Raji (cell line): ENCODE data around the gene KLHL29.

Experiments
- POLR2A ChIP-seq: IDR thresholded peaks from 2 replicates; pipeline ENCODE4 v1.6.1; 2011; ENCODE audit warnings: low read depth, low read length, control low read depth; ENCODE audit not compliant: insufficient read depth

KLHL29 gene

GRCh38 chr2:23694058-23695045 is 309.4 kb downstream of the KLHL29 start:
- TF ChIP-seq POLR2A: no peak

- TF ChIP-seq POLR2A: no peak
Observed at GRCh38 chr2:23695214-23695889, 310.4 kb downstream of the KLHL29 start.

- no peak for TF ChIP-seq POLR2A
Observed at GRCh38 chr2:23695890-23696751, 311.1 kb downstream of the KLHL29 start.

GRCh38 chr2:23696752-23697045 is 311.7 kb downstream of the KLHL29 start:
- no peak for TF ChIP-seq POLR2A

GRCh38 chr2:23697256-23698075 is 312.5 kb downstream of the KLHL29 start:
- TF ChIP-seq POLR2A: no peak

- TF ChIP-seq POLR2A: no peak
Observed at GRCh38 chr2:23698116-23698693, 313.2 kb downstream of the KLHL29 start.

GRCh38 chr2:23698721-23699579 is 314.0 kb downstream of the KLHL29 start:
- no peak for TF ChIP-seq POLR2A

- TF ChIP-seq POLR2A: no peak
Observed at GRCh38 chr2:23699580-23699925, 314.6 kb downstream of the KLHL29 start.

GRCh38 chr2:23700627-23701026 is 315.6 kb downstream of the KLHL29 start:
- no peak for TF ChIP-seq POLR2A

- TF ChIP-seq POLR2A: no peak
Observed at GRCh38 chr2:23703037-23703582, 318.1 kb downstream of the KLHL29 start.

- no peak for TF ChIP-seq POLR2A
Observed at GRCh38 chr2:23703583-23704385, 318.8 kb downstream of the KLHL29 start.
